HepG2 (cell line): ENCODE measurements around the gene PMVK. TPM values are rescaled to one million over a fixed set of nuclear protein-coding genes. Genes with fewer than 3 reads are reported as not detected.

Experiments
- GABPA ChIP-seq, 2 experiments: IDR thresholded peaks; 2 replicates each; pipeline ENCODE4 v1.6.1; 2011 to 2016; ENCODE audit warnings: low read depth in 2 of 2, low read length in 1 of 2, missing biosample characterization in 1 of 2, missing genetic modification characterization in 1 of 2
- GLI4 ChIP-seq: sonication (generic); formaldehyde crosslinking; IDR thresholded peaks from 2 replicates; pipeline ENCODE4 v1.5.1; 2020; ENCODE audit warnings: missing genetic modification reagents, mild to moderate bottlenecking, moderate library complexity, borderline replicate concordance
- HNF4A ChIP-seq: sonication (generic); formaldehyde crosslinking; IDR thresholded peaks from 2 replicates; pipeline ENCODE4 v1.4.0; 2020; ENCODE audit warnings: missing genetic modification reagents
- IKZF4 ChIP-seq: sonication (generic); formaldehyde crosslinking; IDR thresholded peaks from 2 replicates; pipeline ENCODE4 v1.5.1; 2020; ENCODE audit warnings: borderline replicate concordance, mild to moderate bottlenecking, low read depth, missing genetic modification reagents; ENCODE audit errors: not compliant biosample characterization
- KAT7 ChIP-seq: IDR thresholded peaks from 2 replicates; pipeline ENCODE4 v1.6.1; 2018; ENCODE audit warnings: borderline replicate concordance, missing compliant biosample characterization
- KLF9 ChIP-seq: IDR thresholded peaks from 2 replicates; pipeline ENCODE4 v1.6.1; 2016; ENCODE audit warnings: low read depth
- MAFK ChIP-seq, 2 experiments: IDR thresholded peaks in 1 of 2; conservative IDR thresholded peaks in 1 of 2; 2 replicates each; pipeline ENCODE4 v1.6.1; 2011; ENCODE audit warnings: improper control_type of control experiment in 2 of 2, low read length in 2 of 2
- MXD4 ChIP-seq: IDR thresholded peaks from 2 replicates; pipeline ENCODE4 v1.6.1; 2016; ENCODE audit warnings: mild to moderate bottlenecking, missing biosample characterization, missing genetic modification reagents
- RBAK ChIP-seq: sonication (generic); formaldehyde crosslinking; IDR thresholded peaks from 2 replicates; pipeline ENCODE4 v1.5.1; 2020; ENCODE audit warnings: mild to moderate bottlenecking, missing genetic modification reagents
- TCF7L2 ChIP-seq: IDR thresholded peaks from 2 replicates; pipeline ENCODE4 v1.6.1; 2011; ENCODE audit warnings: mild to moderate bottlenecking, low read depth, low read length, moderate library complexity
- TEAD3 ChIP-seq: optimal IDR thresholded peaks from 2 replicates; pipeline ENCODE3; 2016; ENCODE audit warnings: borderline replicate concordance
- ZC3H4 ChIP-seq: sonication (generic); formaldehyde crosslinking; IDR thresholded peaks from 2 replicates; pipeline ENCODE4 v1.4.0; 2020; ENCODE audit warnings: missing genetic modification reagents, borderline replicate concordance
- ZNF207 ChIP-seq: fragments of 450-650 bp; IDR thresholded peaks from 2 replicates; pipeline ENCODE4 v1.6.1; 2016; ENCODE audit warnings: antibody characterized with exemption, borderline replicate concordance
- ZNF251 ChIP-seq: sonication (generic); formaldehyde crosslinking; IDR thresholded peaks from 2 replicates; pipeline ENCODE4 v1.9.0; 2021; ENCODE audit warnings: mild to moderate bottlenecking, missing genetic modification reagents
- ZSCAN31 ChIP-seq: sonication (generic); formaldehyde crosslinking; IDR thresholded peaks from 2 replicates; pipeline ENCODE4 v1.5.0; 2020; ENCODE audit warnings: low read depth, mild to moderate bottlenecking, missing genetic modification reagents
- ZZZ3 ChIP-seq: sonication (generic); formaldehyde crosslinking; IDR thresholded peaks from 2 replicates; pipeline ENCODE4 v1.4.0; 2020; ENCODE audit warnings: missing genetic modification reagents, mild to moderate bottlenecking, borderline replicate concordance
- polyA plus RNA-seq, 8 experiments: library from polyadenylated mRNA; depleted of rRNA in 3 of 8; stranded (reverse) in 7 of 8; unstranded in 1 of 8; fragments of >200 nt; fragmentation: Illumina TruSeq in 4 of 8; extraction: Trizol in 4 of 8; gene quantifications; 2 replicates each; pipeline versions ENCODE4 v1.2.1 to v1.2.3, GENCODE V29; 2011 to 2016; ENCODE audit warnings: low read depth in 4 of 8, missing spikeins in 1 of 8, mixed read lengths in 1 of 8; ENCODE audit not compliant: insufficient read depth in 1 of 8
- total RNA-seq, 5 experiments: library from RNA; depleted of rRNA; stranded (reverse); fragments of >200 nt; fragmentation: Illumina TruSeq; extraction: Trizol; gene quantifications; 2 replicates each; pipeline ENCODE4 v1.2.3, GENCODE V29; 2016; ENCODE audit warnings: low read depth in 1 of 5
- TF ChIP-seq, protein P1 (sequence below): sonication (generic); formaldehyde crosslinking; IDR thresholded peaks from 2 replicates; pipeline ENCODE4 v1.5.0; 2020; ENCODE audit warnings: missing genetic modification reagents
- TF ChIP-seq, protein P2 (sequence below): IDR thresholded peaks from 2 replicates; pipeline ENCODE4 v1.6.1; 2012; ENCODE audit warnings: low read length, improper control_type of control experiment
- TF ChIP-seq, protein P3 (sequence below): sonication (generic); formaldehyde crosslinking; IDR thresholded peaks from 2 replicates; pipeline ENCODE4 v1.5.0; 2020; ENCODE audit warnings: mild to moderate bottlenecking, missing genetic modification reagents

The PMVK gene
- total and polyA plus RNA-seq, 2 of the 13 experiments (the other 11 are each of a cell fraction or from before 2014, with no cell fraction given), result 3.9 to 12.6 TPM

DNA sequence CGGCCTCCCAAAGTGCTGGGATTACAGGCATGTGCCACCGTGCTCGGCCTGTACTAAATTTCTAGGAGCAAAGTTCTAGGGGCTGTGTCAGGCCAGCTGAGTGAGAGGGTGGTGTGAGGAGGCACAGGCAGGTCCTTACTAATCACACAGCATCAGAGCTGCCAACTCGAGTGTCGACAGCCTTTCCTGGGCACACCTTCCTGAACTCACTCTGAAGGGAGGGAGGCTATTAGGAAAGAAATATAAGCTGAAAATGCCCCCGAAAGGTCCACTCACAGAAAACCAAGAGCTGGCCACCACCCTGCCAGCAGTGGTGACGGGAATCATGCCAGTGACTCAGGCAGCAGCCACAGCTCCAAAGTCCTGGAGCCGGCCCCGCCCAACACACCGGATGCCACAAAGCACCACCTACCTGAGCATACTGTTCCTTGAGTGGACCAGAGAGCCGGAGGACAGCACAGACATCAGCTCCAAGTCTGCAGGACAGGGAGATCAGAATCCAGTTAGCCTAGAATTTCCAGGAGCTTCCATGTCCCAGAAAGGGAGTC lies 4.5 kb downstream of the PMVK start (continued):
- TF ChIP-seq MXD4 (CRISPR knock-in tag), result no peak
- TF ChIP-seq TCF7L2, result no peak
- peak; percentile 85 for TF ChIP-seq HNF4A (CRISPR knock-in tag)
- no peak for TF ChIP-seq ZZZ3
- no peak for TF ChIP-seq MAFK (conservative IDR thresholded peaks at IDR 0.05 in 1 of 2, IDR thresholded peaks at IDR 0.05 in 1 of 2; ENCODE audit: low read length in 2 of 2)
- TF ChIP-seq ZSCAN31 (CRISPR knock-in tag), result no peak
- TF ChIP-seq RBAK (CRISPR knock-in tag), result no peak
- TF ChIP-seq GLI4 (CRISPR knock-in tag), result no peak
- TF ChIP-seq, protein P1, sequence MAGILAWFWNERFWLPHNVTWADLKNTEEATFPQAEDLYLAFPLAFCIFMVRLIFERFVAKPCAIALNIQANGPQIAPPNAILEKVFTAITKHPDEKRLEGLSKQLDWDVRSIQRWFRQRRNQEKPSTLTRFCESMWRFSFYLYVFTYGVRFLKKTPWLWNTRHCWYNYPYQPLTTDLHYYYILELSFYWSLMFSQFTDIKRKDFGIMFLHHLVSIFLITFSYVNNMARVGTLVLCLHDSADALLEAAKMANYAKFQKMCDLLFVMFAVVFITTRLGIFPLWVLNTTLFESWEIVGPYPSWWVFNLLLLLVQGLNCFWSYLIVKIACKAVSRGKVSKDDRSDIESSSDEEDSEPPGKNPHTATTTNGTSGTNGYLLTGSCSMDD (CRISPR knock-in tag), result no peak
- TF ChIP-seq GABPA (IDR thresholded peaks at IDR 0.05; ENCODE audit: low read depth, low read length), result no peak
- peak; percentile 56; the same call in 1 of the 2 replicates for TF ChIP-seq GABPA (CRISPR knock-in tag; IDR thresholded peaks at IDR 0.05; ENCODE audit: low read depth)
- TF ChIP-seq ZC3H4 (CRISPR knock-in tag), result no peak
- TF ChIP-seq, protein P2, sequence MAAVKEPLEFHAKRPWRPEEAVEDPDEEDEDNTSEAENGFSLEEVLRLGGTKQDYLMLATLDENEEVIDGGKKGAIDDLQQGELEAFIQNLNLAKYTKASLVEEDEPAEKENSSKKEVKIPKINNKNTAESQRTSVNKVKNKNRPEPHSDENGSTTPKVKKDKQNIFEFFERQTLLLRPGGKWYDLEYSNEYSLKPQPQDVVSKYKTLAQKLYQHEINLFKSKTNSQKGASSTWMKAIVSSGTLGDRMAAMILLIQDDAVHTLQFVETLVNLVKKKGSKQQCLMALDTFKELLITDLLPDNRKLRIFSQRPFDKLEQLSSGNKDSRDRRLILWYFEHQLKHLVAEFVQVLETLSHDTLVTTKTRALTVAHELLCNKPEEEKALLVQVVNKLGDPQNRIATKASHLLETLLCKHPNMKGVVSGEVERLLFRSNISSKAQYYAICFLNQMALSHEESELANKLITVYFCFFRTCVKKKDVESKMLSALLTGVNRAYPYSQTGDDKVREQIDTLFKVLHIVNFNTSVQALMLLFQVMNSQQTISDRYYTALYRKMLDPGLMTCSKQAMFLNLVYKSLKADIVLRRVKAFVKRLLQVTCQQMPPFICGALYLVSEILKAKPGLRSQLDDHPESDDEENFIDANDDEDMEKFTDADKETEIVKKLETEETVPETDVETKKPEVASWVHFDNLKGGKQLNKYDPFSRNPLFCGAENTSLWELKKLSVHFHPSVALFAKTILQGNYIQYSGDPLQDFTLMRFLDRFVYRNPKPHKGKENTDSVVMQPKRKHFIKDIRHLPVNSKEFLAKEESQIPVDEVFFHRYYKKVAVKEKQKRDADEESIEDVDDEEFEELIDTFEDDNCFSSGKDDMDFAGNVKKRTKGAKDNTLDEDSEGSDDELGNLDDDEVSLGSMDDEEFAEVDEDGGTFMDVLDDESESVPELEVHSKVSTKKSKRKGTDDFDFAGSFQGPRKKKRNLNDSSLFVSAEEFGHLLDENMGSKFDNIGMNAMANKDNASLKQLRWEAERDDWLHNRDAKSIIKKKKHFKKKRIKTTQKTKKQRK, result no peak
- no peak for TF ChIP-seq ZNF207
- TF ChIP-seq TEAD3 (CRISPR knock-in tag), result peak; percentile 49
- TF ChIP-seq KLF9 (CRISPR knock-in tag), result no peak
- TF ChIP-seq KAT7 (CRISPR knock-in tag), result no peak
- TF ChIP-seq, protein P3, sequence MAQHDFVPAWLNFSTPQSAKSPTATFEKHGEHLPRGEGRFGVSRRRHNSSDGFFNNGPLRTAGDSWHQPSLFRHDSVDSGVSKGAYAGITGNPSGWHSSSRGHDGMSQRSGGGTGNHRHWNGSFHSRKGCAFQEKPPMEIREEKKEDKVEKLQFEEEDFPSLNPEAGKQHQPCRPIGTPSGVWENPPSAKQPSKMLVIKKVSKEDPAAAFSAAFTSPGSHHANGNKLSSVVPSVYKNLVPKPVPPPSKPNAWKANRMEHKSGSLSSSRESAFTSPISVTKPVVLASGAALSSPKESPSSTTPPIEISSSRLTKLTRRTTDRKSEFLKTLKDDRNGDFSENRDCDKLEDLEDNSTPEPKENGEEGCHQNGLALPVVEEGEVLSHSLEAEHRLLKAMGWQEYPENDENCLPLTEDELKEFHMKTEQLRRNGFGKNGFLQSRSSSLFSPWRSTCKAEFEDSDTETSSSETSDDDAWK, result no peak
- no peak for TF ChIP-seq ZNF251 (CRISPR knock-in tag)
- TF ChIP-seq IKZF4, result peak; percentile 42
